Kidney (tissue), 14 donors: ENCODE data around the gene CDC23. TPM values are rescaled to one million over a fixed set of nuclear protein-coding genes. Genes with fewer than 3 reads are reported as not detected.
A peak's percentile ranks its signal among the peaks of the same experiment; 100 is the strongest.
"Not testable (repeated sequence)": the region's sequence is repeated elsewhere in the genome, so short reads cannot be mapped to it uniquely, and the experiment has no call there.

Source experiments
- DNase-seq, 5 donors: peaks; one replicate each; pipeline ENCODE4 v3.0.0-alpha.2; 2013 to 2020
- FAIRE-seq: peaks from 2 replicates; lab custom pipeline; 2012; peaks lifted over from hg19 to GRCh38; lab: Jason Lieb, UNC
- H3K27ac ChIP-seq, 2 donors: one replicate each; pipeline ENCODE4 v1.7.0; 2013; ENCODE audit warnings: low read depth in 2 of 2, low read length in 2 of 2, inconsistent platforms in 1 of 2
- H3K27me3 ChIP-seq: one replicate; pipeline ENCODE4 v1.7.1; 2013; ENCODE audit warnings: low read length, inconsistent platforms; ENCODE audit not compliant: control insufficient read depth, insufficient read depth
- H3K36me3 ChIP-seq, 3 donors: one replicate each; pipeline versions ENCODE4 v1.7.0 to v1.7.1; 2013; ENCODE audit warnings: low read length in 3 of 3, control low read depth in 1 of 3, inconsistent platforms in 1 of 3; ENCODE audit not compliant: insufficient read depth in 3 of 3, control insufficient read depth in 2 of 3
- H3K4me1 ChIP-seq, 3 donors: one replicate each; pipeline versions ENCODE4 v1.7.0 to v1.7.1; 2013; ENCODE audit warnings: low read length in 3 of 3, inconsistent platforms in 1 of 3, low read depth in 1 of 3; ENCODE audit not compliant: control insufficient read depth in 2 of 3, insufficient read depth in 2 of 3
- H3K4me3 ChIP-seq, 3 donors: one replicate each; pipeline versions ENCODE4 v1.7.0 to v1.8.1; 2013; ENCODE audit warnings: low read length in 3 of 3, control low read depth in 1 of 3, inconsistent platforms in 1 of 3
- H3K9ac ChIP-seq, 3 donors: one replicate each; pipeline versions ENCODE4 v1.7.0 to v1.7.1; 2013; ENCODE audit warnings: low read length in 3 of 3, control low read depth in 1 of 3, inconsistent platforms in 1 of 3
- H3K9me3 ChIP-seq, 3 donors: one replicate each; pipeline versions ENCODE4 v1.7.0 to v1.7.1; 2013; ENCODE audit warnings: low read length in 3 of 3, control low read depth in 1 of 3, inconsistent platforms in 1 of 3; ENCODE audit not compliant: control insufficient read depth in 2 of 3, insufficient read depth in 1 of 3
- intact Hi-C: fragments of 100-400 bp; cut with DNase I; formaldehyde crosslinking; loops from one replicate; pipeline ENCODE4 v1.11.1; 2022
- polyA plus RNA-seq: library from polyadenylated mRNA; stranded (reverse); fragments of 350-450 nt; fragmentation: Illumina TruSeq; extraction: RNeasy Lipid Tissue Mini Kit (QIAGEN cat#74804); gene quantifications from one replicate; pipeline ENCODE4 v1.2.3, GENCODE V29; 2014; ENCODE audit warnings: low read depth, low replicate concordance; ENCODE audit not compliant: insufficient read depth
- total RNA-seq: library from RNA; stranded (reverse); fragmentation: NEBNext Ultra II Directional; extraction: Animal tissue kit (Norgen Biotek cat#: 25700); gene quantifications from one replicate; pipeline ENCODE4 v1.2.1, GENCODE V29; 2021
- TF ChIP-seq, protein P1 (sequence below): IDR thresholded peaks from 3 replicates; pipeline ENCODE4 v1.5.1; 2012; ENCODE audit warnings: mild to moderate bottlenecking, moderate library complexity, borderline replicate concordance; ENCODE audit not compliant: insufficient read depth; ENCODE audit errors: extremely low read depth
- donor health status: control.
- donor health status: control.
- donor health status: control.
- donor health status: control.
- donor health status: control.
- donor health status: DM: yes; HTN: yes; CAD: no.
- donor health status: Normal renal cell carcinoma (clear cell type).

The CDC23 gene
- total and polyA plus RNA-seq, 2 donors from 2014 or later, result 17.6 to 28.3 TPM

DNA sequence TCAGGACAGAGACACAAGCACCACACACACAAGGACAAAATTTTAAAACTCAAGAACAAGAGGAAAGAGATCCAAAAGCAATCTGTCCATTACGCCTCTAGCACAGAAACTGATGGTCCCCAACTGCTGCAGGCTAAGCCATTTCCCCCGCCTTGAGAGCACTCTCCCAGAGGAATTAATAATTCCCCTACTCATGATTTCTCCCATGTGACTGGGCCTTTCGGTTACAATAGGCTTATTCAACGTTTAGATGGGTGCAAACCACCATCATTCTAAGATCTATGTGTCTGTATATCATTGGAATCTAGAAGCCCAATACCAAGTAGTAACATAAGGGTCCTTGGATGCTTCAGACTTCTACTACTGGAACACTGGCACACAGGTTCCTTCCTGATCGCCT is 53.5 kb downstream of the CDC23 start:
- intact Hi-C loops, result no loop called here
- H3K27ac ChIP-seq, result no peak overlapping the region
- H3K9ac ChIP-seq, result no peak overlapping the region
- no peak overlapping the region for H3K4me3 ChIP-seq
- peaks cover 14 to 62% (median 55%) of the 10 kb centered on the region in 3 donors for H3K36me3 ChIP-seq
- no peaks in the 10 kb centered on the region for H3K9me3 ChIP-seq
- no peaks in the 10 kb centered on the region for H3K27me3 ChIP-seq
- no peaks in the 10 kb centered on the region for H3K4me1 ChIP-seq
- TF ChIP-seq, protein P1, sequence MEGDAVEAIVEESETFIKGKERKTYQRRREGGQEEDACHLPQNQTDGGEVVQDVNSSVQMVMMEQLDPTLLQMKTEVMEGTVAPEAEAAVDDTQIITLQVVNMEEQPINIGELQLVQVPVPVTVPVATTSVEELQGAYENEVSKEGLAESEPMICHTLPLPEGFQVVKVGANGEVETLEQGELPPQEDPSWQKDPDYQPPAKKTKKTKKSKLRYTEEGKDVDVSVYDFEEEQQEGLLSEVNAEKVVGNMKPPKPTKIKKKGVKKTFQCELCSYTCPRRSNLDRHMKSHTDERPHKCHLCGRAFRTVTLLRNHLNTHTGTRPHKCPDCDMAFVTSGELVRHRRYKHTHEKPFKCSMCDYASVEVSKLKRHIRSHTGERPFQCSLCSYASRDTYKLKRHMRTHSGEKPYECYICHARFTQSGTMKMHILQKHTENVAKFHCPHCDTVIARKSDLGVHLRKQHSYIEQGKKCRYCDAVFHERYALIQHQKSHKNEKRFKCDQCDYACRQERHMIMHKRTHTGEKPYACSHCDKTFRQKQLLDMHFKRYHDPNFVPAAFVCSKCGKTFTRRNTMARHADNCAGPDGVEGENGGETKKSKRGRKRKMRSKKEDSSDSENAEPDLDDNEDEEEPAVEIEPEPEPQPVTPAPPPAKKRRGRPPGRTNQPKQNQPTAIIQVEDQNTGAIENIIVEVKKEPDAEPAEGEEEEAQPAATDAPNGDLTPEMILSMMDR, result no peak
- FAIRE-seq (no peak), DNase-seq (no peak)

DNA sequence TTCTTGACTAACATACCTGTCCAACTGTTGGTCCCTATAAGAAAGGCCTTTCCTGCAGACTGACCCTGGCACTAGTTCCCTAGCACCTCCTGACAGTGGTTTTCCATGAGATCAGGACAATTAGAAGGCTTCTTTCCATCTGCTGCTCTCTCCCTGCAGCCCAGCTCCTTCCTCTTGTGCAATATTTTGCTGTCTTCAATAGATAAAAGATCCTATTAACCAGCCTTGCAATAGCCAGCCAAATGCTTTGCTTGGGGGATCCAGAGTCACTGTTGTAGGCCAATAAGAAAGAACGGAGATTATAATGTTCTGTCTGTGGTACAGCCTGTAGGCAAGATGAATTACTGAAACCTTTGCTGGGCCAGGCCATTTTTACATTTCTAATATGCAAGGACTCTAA is 55.5 kb downstream of the CDC23 start:
- no peak overlapping the region for H3K4me3 ChIP-seq
- H3K9me3 ChIP-seq, result no peaks in the 10 kb centered on the region
- H3K36me3 ChIP-seq, result peaks cover 7 to 42% (median 37%) of the 10 kb centered on the region in 3 donors
- no peak for FAIRE-seq
- H3K27ac ChIP-seq, result no peak overlapping the region
- TF ChIP-seq, protein P1, result no peak
- no peak overlapping the region for H3K9ac ChIP-seq
- H3K27me3 ChIP-seq, result no peaks in the 10 kb centered on the region
- intact Hi-C loops, result no loop called here
- no peak for DNase-seq
- no peaks in the 10 kb centered on the region for H3K4me1 ChIP-seq

DNA sequence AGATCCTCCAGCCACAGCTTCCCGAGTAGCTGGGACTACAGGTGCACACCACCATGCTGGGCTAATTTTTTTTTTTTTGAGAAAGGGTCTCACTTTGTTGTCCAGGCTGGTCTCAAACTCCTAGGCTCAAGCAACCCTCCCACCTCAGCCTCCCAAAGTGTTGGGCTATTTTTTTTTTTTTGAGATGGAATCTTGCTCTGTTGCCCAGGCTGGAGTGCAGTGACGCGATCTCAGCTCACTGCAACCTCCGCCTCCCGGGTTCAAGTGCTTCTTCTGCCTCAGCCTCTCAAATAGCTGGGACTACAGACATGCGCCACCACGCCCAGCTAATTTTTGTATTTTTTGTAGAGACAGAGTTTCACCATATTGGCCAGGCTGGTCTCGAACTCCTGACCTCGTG is 57.1 kb downstream of the CDC23 start:
- intact Hi-C loops, H3K4me3 ChIP-seq: not testable (repeated sequence)

DNA sequence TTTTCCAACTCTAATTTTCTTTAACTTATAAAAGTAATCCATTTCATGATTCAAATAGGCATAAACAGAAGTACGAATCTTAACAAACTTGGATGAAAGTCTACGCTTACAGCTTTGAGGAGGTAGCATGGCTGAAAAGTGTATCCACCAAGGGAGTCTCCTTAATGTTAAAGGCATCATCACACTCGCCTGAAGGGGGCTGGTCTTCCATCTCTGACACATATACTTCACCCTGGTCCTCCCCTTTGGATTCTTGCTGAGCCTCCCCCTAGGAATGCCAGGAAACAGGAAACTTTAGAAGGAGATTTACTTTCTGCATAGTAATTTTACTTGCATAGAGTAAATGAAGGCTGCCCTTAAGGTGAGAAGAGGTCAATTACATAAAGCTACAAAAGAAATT is 63.6 kb downstream of the CDC23 start:
- Histone ChIP-seq H3K36me3 (no peaks in the 10 kb centered on the region), H3K27ac (no peak overlapping the region), H3K27me3 (no peaks in the 10 kb centered on the region), H3K4me3 (no peak overlapping the region), H3K4me1 (no peaks in the 10 kb centered on the region), H3K9me3 (no peaks in the 10 kb centered on the region), H3K9ac (no peak overlapping the region)
- intact Hi-C loops, result no loop called here
- TF ChIP-seq, protein P1, result no peak
- FAIRE-seq (no peak), DNase-seq (peak in 2 of 5 donors; percentile 15 to 34)

More for the DNA sequence above, 57.1 kb downstream of the CDC23 start:
- not testable (repeated sequence) for H3K9ac ChIP-seq, H3K27ac ChIP-seq, H3K27me3 ChIP-seq, H3K9me3 ChIP-seq, DNase-seq, FAIRE-seq, H3K4me1 ChIP-seq
- peaks cover 5 to 28% (median 27%) of the 10 kb centered on the region in 3 donors for H3K36me3 ChIP-seq
